ENCODE results near the gene CCDC57. TPM values are rescaled to one million over a fixed set of nuclear protein-coding genes. Genes with fewer than 3 reads are reported as not detected.

Gene CCDC57
- polyA plus RNA-seq, 4 donors, result 33.4 to 79.9 (median 43.5) TPM

DNA sequence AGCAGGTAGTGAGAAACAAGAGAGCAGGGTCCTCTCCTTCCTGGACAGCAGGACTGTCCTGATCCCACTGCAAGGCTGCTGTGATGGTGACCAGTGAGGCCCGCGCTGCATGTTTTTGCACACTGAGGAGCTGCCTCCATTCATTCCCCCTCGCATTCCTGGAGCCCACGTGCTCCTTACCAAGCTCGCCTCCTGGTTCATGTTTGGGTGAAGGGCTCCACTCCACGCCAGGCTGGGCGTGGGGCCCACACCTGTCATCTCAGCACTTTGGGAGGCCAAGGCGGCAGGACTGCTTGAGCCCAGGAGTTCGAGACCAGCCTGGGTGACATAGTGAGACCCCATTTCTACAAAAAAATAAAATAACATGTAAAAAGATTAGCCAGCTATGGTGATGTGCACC is 99.2 kb downstream of the CCDC57 start:
- DNase-seq (ENCODE audit: low read depth in 4 of 4, low spot score in 3 of 4), result no peak

DNA sequence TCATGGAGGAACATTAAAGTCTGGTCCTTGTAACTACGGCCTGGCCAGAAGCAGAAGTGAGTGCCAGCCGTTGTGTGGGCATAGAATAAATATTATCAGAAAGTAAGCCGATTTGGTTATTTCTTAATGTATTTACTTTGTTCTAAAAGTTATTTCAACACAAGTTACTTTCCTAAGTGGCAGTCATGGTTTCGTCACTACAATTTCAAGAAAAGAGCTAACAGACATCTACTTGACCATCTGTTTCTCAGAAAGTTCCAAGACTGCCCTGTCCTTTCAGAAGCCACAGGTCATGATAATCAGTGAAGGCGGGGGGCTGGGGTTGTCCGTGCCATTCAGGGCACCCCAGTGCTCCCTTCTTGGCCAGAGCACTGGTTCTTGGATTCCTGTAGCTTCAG is 99.7 kb downstream of the CCDC57 start:
- no peak for DNase-seq (ENCODE audit: low read depth in 4 of 4, low spot score in 3 of 4)

DNA sequence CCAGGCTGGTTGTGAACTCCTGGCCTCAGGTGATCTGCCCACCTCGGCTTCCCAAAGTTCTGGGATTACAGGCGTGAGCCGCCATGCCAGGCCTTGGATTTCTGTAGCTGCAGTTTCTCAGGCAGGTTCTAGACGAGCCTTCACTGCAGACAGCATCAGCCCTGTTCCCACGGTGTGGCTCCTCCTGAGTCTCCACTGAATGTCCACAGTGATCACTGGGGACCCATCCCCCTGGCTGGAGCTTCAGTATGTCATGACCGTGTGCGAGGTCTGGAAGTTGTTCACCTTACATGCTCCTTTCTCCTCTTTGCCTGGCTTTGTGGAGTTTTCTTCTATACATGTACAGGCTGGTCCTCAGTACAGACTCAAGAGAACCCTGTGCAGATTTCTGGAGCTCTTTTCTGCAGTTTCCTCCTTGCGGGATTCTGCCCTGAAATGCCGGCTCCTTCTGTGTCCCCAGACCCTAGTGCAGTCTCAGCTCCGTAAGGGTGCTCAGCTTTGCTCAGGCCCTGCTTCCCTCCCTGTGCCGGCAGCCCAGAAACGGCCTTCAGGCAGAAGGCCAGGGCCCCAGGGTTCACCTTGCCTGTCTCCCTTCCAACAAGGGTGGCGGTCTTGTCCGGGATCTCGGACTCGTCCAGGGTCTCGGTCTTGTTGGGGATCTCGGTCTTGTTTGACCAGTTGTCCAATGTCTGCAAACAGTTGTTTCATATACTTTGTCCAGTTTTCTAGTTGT is 100.3 kb downstream of the CCDC57 start:
- DNase-seq (ENCODE audit: low read depth in 4 of 4, low spot score in 3 of 4), result no peak

DNA sequence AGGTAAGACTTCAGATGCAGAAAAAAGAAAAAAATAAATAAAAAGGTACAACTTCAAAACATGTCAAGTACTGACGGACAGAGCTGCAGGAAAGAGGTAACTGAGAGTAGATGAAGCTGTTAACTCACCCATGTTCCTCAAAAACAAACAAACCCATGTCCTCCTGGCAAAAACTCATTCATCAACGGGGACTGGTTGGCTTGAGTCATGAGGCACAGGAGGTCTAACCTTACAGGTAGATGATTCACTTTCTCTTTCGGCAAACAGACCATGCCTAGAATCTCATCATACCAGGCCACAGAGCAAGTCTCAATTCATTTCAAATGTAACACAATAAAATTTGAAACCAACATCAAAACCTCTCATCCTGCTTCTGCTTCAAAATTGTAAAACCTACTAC is 102.3 kb downstream of the CCDC57 start:
- no peak for DNase-seq (ENCODE audit: low read depth in 4 of 4, low spot score in 3 of 4)

DNA sequence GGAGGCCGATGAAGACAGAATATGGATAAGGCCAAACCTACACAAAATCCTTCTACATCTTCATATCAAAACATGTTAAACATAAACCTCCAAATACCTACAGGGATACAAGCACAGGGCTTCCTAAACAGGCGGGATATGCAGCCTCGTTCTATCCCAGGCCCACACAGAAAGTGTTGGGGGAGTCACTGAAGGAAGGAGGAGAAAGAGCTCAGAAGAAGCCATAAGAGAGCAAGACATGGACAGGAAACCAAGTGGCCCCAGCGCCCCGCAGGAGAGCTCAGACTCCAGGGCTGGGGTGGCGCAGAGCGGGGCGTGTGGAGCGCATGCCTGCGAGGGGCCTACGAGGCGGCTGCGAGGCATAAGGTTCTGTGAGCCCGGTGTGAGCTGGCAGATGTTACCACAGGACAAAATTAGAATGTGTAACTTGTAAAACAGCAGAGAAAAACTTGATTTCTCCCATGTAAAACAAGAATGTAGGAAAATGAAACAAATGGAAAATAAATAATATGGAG is 103.6 kb downstream of the CCDC57 start:
- DNase-seq (ENCODE audit: low read depth in 4 of 4, low spot score in 3 of 4), result no peak

DNA sequence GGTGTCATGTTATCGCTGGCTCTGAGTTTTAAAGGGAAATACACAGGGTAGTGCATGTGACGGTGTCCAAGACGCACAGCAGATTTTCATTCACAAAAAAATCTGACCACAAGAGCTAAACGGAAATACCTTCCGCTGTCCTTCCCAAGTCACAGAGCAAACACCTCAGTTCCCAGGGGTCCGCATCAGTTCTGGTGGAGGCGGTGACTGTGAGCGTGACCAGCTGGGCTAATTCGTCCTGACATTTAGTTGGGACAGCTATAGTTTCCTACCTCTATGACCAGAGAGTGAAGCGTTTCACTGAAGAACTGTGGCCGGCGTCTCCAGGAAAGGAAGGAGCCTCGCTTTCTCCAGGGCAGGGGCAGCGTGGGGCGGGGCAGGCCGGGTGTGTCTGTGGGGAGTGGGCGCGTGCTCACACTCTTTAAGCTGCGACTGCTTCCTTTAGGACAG is 104.1 kb downstream of the CCDC57 start:
- DNase-seq (ENCODE audit: low read depth in 4 of 4, low spot score in 3 of 4), result no peak

DNA sequence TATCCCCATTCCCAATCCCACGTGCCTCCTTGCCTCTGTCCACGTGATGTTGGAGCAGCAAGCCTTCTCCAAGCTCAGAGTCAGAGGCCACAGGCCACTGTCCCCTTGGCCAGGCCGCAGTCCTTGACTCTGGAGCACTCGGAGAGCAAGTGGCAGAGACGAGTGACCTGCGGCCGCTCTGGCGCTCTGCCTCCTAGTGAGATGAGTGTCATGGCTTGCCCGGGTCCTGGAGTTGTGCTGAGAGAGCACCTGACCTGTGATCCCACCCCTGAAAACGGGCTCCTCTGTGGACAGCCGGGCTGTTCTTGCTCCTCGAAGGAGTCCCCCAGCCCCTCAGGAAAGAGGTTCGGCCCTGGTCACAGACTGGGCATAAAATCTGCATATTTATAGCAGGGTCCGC is 104.6 kb downstream of the CCDC57 start:
- DNase-seq (ENCODE audit: low read depth in 4 of 4, low spot score in 3 of 4), result no peak

DNA sequence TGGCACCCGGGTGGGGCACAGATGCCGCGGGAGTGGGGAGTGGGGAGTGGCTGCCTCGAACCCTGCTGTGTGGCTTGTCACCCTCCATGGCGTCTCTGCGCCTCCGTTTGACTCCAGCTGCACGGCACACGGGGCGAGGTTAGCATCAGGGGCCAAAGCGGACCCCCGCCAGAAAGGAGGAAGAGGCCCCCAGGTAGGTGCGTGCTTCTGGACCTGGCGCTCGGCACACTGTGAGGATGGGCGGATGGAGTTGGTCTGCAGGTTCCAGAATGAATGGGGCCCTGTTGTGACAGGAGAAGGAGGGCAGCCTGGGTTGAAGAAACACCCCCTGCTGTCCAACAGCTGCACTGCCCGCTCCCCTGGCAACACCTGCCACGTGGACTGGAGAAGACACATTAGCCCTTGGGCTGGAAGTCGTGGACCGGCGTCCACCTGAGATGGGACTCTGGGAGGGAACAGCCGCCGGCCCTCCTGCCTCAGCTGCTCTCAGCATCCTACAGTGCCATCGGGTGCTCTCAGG is 105.2 kb downstream of the CCDC57 start:
- no peak for DNase-seq (ENCODE audit: low read depth in 4 of 4, low spot score in 3 of 4)

DNA sequence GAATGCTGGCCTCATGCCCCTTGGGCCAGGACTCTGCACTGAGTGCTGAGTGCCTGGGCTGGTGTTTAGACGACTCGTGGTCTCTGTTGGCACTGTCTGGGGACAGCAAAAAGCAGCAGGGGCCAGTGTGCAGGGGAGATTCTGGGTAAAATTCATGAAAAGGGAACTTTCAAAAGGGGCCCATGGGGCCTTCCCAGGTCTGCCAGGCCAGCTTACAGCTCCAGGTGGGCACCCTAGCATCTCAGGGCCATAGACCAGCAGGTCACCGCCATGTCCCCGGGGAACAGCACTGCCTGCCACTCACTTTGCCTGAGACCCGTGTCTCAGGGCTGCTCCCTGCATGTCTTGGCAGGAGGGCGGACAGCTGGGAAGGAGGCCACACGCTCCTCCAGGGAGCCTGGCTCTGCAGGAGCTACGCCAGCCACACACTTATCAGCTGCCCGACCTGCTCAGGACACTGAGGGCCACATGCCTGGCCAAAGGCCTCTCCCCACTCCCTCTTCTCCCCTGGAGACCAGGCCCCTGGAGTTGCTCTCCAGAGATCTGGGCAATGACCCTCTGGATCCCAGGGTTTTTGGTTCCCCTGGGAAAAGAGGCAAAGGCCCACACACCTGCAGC is 105.8 kb downstream of the CCDC57 start:
- DNase-seq (ENCODE audit: low read depth in 4 of 4, low spot score in 3 of 4), result no peak

DNA sequence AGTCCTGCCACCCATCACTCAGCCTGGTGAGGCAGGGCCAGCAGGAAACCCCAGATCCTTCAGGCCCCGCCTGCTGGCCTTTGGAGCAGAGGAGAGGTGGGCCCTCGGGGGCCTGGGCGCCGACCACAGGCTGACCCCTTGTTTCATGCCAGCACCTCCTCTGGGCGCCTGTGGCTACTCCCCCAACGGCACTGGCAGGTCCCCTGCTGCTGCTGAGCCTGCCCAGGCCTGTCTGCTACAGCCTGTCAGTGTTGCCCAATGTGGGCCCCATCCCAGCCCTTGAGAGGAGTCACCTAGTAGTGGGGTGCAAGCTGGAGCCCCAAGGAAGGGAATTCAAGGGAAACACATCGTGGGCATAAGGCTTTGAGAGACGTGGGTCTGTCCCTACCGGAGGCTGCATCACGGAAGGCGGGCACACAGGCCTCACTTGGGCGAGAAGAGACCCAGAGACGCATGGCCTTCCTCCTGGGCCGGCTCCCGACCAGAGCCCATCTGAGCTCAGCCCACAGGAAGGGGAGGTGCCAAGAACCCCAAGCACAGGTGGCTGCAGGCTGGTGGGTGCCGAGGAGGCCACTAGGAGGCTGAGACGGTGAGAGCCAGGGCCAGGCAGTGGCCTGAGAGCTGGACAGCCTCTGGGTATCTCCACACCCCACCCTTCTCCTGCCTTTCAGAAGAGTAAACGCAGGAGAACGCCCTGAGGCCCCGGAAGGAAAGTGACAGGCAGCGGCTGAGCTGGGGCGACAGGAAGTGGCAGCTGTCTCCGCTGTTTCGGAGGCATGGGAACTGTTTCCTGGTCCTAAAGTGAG is 106.6 kb downstream of the CCDC57 start:
- no peak for DNase-seq (ENCODE audit: low read depth in 4 of 4, low spot score in 3 of 4)

DNA sequence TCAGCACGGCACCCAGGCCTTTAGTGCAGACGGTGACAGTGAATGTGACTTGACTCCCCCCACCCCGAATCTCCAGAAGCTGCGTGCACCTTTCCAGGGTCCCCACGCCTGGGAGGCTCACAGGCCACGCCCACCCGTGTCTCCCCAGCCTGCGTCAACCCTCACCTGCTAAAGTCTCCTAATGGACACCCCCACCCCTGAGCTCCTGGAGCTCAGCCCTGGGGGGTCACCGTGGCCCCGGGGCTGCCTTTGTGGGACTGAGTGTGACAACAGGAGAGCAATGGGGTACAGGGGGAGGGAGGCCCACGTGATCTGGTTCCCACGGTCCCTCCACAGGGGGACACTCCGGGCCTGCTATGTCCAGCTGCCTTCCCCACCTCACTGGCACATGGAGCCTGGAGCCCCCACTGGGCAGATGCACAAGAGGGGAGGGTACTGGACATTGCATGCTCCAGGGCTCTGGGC is 107.2 kb downstream of the CCDC57 start:
- no peak for DNase-seq (ENCODE audit: low read depth in 4 of 4, low spot score in 3 of 4)

DNA sequence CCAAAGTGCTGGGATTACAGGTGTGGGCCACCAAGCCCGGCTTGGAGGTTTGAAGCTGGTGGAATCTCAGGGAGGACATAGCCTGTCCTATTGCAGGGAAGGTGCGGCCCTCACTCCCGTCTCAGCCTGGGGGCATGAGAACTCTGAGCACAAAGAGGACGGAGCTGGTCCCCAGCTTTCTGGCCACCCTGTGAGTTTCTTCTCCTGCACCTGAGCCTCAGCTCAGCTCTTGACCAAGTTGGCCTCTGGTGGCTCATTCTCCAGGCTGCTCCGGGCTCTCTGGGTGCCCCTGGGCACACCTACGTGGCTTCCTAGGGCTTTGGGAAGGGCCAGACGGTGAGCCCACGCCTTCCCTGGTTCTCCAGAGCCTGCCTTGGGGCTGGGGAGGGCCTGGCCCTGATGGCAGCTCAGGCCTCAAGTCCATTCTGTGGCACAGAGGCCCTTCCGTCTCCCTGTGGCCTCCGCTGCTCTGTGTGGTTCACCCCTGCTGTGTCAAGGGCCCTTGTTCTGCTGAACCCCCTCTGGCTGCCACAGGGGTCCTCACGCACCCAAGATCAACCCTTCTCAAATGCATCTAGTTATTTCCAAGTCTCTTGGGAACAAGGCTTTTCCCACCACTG is 107.7 kb downstream of the CCDC57 start:
- no peak for DNase-seq (ENCODE audit: low read depth in 4 of 4, low spot score in 3 of 4)

DNA sequence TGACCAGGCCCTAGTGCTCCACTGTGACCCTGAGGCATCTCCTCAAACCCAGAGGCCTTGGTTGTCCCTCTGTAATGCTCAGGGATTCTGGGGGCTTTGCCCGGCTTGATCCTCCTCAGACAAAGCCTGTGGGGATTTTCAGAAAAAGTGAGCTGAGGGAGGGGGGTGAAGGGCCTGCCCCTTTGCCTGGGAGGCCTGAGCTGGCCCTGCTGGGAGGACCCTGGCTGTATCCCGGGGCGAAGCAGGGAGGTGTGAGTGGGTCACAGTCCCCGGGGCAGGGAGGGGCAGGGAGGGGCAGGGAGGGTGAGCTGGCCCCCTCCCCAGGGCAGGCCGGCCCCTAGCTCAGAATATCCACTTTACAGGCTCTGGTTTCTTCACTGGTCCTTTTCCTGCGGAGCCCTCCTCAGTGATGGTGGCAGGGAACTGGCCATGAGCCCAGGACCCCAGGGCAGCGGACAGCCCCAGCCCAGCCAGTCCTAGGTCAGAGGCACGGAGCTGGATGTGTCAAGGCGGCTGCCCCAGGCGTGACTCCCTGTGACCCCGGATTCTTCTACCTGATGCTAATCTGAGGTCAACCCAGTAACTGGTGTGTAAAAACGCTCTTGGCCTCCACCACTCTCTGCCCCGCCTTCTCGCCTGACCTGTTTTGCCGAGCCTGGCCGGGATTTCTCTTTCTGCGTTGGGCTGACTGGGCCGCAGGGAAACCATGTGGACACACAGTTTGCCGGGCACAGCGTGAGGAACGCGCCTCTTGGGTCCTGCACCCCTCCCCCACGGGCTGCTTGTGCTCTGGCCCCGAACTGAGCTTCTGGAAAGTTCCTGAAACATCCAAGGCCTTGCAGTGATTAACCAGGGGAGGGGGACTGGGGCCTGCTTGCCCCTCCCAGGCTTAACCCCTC is 108.8 kb downstream of the CCDC57 start:
- DNase-seq (ENCODE audit: low read depth in 4 of 4, low spot score in 3 of 4), result no peak

DNA sequence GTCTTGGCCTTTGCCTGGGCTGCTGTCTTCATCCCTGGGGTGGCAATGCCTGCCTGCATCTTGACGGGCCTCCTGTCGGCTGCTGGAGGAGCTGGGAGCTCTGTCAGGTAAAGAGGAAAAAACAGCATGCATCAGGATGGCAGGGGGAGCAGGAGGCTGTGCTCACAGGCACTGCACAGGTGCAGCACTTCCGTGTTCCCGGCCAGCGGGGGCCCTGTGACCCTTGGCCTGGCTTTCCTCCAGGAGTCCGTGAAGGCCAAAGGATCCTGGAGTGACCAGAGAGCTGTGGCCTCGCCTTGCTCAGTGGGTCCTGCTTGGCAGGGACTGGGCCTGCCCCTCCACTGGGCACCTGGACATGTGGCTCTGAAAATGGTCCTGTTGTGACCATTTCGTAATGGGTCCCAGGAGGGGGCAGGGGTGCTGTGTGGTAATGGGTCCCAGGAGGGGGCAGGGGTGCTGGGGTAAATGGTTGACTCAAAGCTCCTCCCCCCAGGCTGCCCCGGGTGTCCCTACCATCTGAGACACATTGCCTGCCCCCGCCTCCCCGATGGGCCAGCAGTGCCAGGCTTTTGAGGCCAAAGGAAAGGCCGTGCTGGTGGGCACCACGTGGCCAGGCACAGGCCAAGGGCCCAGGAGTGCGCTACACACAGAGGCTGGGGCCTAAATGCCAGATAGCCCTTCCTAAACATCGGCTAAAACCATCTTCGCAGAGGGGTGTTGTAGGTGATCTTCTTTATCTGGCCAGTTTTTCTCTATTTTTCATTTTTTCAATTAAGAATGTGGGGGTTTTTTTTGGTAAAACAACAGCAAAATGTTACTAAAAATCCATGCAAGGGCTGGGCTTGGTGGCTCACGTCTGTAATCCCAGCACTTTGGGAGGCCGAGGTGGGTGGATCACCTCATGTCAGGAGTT is 110.6 kb downstream of the CCDC57 start:
- DNase-seq (ENCODE audit: low read depth in 4 of 4, low spot score in 3 of 4), result no peak

DNA sequence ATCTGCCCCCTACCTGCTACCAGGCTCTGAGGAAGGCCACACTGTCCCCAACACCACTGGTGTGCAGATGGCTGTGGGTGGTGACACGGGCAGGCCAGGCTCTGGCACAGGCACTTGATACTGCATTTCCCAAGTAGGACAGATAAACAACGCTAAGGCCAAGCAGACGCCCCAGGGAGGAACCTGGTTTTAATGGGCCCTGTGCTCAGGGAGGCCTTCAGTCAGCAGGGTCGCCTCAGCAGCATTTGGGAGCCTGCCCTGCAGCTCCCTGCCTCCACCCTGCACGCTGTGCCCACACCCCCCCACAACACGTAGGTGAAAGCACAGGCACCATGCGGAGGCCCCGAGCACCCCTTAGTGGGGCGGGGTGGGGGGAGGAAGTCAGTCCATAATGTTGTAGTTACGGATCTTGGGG is 111.3 kb downstream of the CCDC57 start:
- no peak for DNase-seq (ENCODE audit: low read depth in 4 of 4, low spot score in 3 of 4)

DNA sequence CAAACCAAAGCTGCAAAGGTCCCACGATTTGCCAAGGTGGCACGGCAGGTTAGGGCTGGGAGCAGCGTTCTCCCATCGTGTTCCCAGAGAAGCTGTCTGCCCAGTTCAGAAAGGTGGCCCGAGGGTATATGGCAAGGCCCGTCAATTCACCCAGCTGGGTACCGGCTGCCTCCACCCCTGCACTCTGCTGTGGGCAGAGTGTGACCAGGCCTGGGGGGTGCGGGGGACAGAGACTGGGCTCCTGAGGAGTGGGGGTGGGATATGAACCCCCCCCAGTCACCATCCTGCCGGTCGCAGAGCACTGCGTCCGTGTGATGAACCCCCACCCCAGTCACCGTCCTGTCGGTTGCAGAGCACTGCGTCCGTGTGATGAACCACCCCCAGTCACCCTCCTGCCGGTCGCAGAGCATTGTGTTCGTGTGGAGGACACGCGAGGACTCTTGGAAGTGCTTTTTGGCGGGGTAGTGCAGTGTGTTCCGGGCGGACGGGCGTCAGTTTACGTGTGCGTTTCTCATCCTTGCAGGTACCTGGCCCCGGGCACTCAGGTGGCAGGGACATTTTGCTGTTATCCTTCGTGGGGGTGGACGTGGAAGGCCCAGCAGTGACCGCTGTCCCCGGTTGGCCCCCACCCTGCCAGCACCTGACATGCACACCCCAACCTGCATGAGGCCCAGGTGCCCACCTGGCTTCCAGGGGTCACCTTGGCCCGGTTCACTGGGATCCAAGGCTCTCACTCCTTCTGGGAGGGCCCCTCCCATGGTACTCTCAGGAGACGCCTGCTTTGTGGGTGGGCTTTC is 111.9 kb downstream of the CCDC57 start:
- DNase-seq (ENCODE audit: low read depth in 4 of 4, low spot score in 3 of 4), result no peak

DNA sequence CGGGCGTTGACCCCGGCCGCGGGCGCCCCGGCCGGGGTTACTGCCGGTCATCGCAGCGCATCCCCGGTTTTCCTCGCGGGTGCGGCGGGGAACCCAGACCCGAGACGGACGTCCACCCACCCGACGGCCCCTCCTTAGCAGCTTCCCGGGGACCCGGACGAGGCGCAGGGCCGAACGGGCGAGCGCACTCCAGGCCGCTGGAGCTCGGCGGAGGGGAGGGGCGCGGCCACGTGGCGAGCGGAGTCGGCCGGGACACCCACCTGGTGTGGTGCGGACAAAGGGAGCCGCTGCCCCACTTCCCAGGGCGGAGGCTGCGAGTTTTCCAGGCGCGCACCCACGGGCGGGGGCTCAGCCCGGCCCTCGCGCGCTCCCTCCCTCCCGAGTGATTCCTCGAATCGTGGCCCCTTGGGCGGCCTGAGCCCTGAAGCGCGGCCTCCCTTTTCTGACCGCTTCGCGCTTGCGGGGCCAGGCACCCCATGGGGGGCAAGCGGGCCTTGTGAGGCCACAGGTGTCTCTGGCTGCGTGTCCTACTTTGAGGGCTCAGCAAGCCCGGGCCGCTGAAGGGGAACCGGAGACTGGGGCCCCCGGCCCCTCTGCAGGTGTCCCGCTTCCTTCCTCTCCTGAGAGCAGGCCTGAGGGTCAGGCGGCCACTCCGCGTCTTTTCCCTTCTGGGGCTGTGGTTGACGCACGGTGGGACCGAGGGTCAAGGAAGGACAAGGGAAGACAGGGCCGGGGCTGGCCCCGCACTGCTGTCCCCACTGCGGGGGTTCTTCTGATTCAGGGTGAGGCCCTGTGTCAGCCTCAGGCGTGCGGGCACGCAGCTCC is 113.5 kb downstream of the CCDC57 start:
- no peak for DNase-seq (ENCODE audit: low read depth in 4 of 4, low spot score in 3 of 4)

Data from left renal pelvis (tissue), 4 donors.